Panc1 (cell line): ENCODE measurements around the gene DES. TPM values are rescaled to one million over a fixed set of nuclear protein-coding genes. Genes with fewer than 3 reads are reported as not detected.

Source experiments
- ATAC-seq: fragments of 200-7000 bp; cut with Tn5 transposase; 2 replicates; pipeline ENCODE4 v1.9.1; 2020; ENCODE audit warnings: mild to moderate bottlenecking, moderate library complexity
- BruUV-seq: library from RNA; stranded (reverse); fragments of 400-500 nt; replicated peaks from 2 replicates; lab custom pipeline; 2021; lab: Mats Ljungman, UMichigan
- CTCF ChIA-PET: fragments of 300-600 bp; sonication (Branson Sonifier 250); formaldehyde crosslinking; loops from one replicate; lab custom pipeline; 2022; ENCODE audit warnings: antibody characterized with exemption; lab: Charles Lee
- POLR2A ChIA-PET: fragments of 300-600 bp; sonication (Branson Sonifier 250); formaldehyde crosslinking; loops from one replicate; lab custom pipeline; 2022; ENCODE audit warnings: antibody characterized with exemption; lab: Charles Lee
- DNase-seq: peaks from one replicate; pipeline ENCODE4 v3.0.0-alpha.2; 2010; ENCODE audit warnings: low read depth, low spot score
- H3K27ac ChIP-seq: 2 replicates; pipeline ENCODE4 v1.5.1; 2011; ENCODE audit warnings: mild to moderate bottlenecking, low read length, inconsistent platforms
- H3K27me3 ChIP-seq: fragments of 200-500 bp; sonication (Bioruptor generic); 2 replicates; pipeline ENCODE4 v1.6.0; 2014; ENCODE audit warnings: low read length, inconsistent platforms; ENCODE audit not compliant: control insufficient read depth, insufficient read depth
- H3K36me3 ChIP-seq: fragments of 200-500 bp; sonication (Bioruptor generic); 2 replicates; pipeline ENCODE4 v1.5.1; 2014; ENCODE audit warnings: inconsistent platforms, mild to moderate bottlenecking, low read length, moderate library complexity; ENCODE audit not compliant: control insufficient read depth, insufficient read depth
- H3K4me1 ChIP-seq: 2 replicates; pipeline ENCODE4 v1.5.1; 2011; ENCODE audit warnings: inconsistent platforms, mild to moderate bottlenecking, low read length, moderate library complexity; ENCODE audit not compliant: control insufficient read depth, insufficient read depth
- H3K4me3 ChIP-seq, 2 experiments: 2 replicates each; pipeline ENCODE4 v1.5.1; 2011 to 2012; ENCODE audit warnings: low read depth in 2 of 2, low read length in 2 of 2, mild to moderate bottlenecking in 2 of 2, inconsistent platforms in 1 of 2, moderate library complexity in 1 of 2
- H3K9me3 ChIP-seq: fragments of 200-500 bp; sonication (Bioruptor generic); 2 replicates; pipeline ENCODE4 v1.5.1; 2014; ENCODE audit warnings: low read depth, mild to moderate bottlenecking, inconsistent platforms, low read length, moderate library complexity; ENCODE audit not compliant: control insufficient read depth, insufficient read depth
- POLR2AphosphoS5 ChIP-seq: IDR thresholded peaks from 2 replicates; pipeline ENCODE4 v1.6.1; 2012; ENCODE audit warnings: mild to moderate bottlenecking, low read depth, low read length, moderate library complexity
- SIN3A ChIP-seq: IDR thresholded peaks from 2 replicates; pipeline ENCODE4 v1.6.1; 2012; ENCODE audit warnings: low read depth, mild to moderate bottlenecking, low read length, moderate library complexity, borderline replicate concordance; ENCODE audit not compliant: insufficient read depth
- TCF7L2 ChIP-seq: IDR thresholded peaks from 2 replicates; pipeline ENCODE4 v1.6.1; 2011; ENCODE audit warnings: mild to moderate bottlenecking, low read depth, low read length, inconsistent platforms
- in situ Hi-C: cut with HindIII; loops from 2 replicates; pipeline ENCODE4 v1.10.0; 2016; ENCODE audit warnings: low sequenced_read_pairs, low pct_unique_long_range_greater_than_20kb
- intact Hi-C: fragments of 100-400 bp; cut with micrococcal nuclease; formaldehyde crosslinking; loops from one replicate; pipeline ENCODE4 v1.10.0; 2022; ENCODE audit not compliant: unreplicated experiment
- total RNA-seq: library from RNA; stranded (reverse); gene quantifications from one replicate; pipeline ENCODE4 v1.2.1, GENCODE V29; 2021; ENCODE audit not compliant: unreplicated experiment
- TF ChIP-seq, protein P1 (sequence below), 2 experiments: IDR thresholded peaks; 2 replicates each; pipeline ENCODE4 v1.6.1; 2011 to 2012; ENCODE audit warnings: low read depth in 2 of 2, control low read depth in 1 of 2, low read length in 1 of 2, mild to moderate bottlenecking in 1 of 2, moderate library complexity in 1 of 2; ENCODE audit not compliant: insufficient read depth in 1 of 2
- TF ChIP-seq, protein P2 (sequence below): fragments of 450-650 bp; IDR thresholded peaks from 2 replicates; pipeline ENCODE4 v1.5.1; 2017; ENCODE audit warnings: mild to moderate bottlenecking

The DES gene
- total RNA-seq, 1 experiment from 2014 or later, result 0.69 TPM

DNA sequence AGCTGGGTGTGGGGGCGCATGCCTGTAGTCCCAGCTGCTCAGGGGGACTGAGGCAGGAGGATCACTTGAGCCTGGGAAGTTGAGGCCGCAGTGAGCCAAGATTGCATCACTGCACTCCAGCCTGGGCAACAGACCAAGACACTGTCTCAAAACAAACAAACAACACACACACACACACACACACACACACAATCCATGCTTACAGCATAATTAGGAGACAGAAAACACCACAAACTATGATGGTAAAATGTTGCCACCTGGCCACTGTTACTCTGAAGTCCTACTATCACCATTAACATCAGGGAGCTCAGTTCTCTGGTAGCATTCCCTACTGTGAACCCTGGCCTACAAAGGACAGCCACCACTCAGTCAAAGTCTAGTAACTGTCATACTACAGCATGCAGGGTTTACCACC lies 48.7 kb upstream of the DES start:
- ATAC-seq, result peak; percentile 67
- Histone ChIP-seq H3K4me3 (no peak overlapping the region; a peak in 1 of 4 replicates), H3K27me3 (no peaks in the 10 kb centered on the region), H3K27ac (peak overlapping the region; percentile 88), H3K9me3 (no peaks in the 10 kb centered on the region), H3K36me3 (no peaks in the 10 kb centered on the region), H3K4me1 (peaks cover 18% of the 10 kb centered on the region)
- TF ChIP-seq POLR2AphosphoS5 (no peak), SIN3A (no peak), TCF7L2 (no peak)
- TF ChIP-seq, protein P1, sequence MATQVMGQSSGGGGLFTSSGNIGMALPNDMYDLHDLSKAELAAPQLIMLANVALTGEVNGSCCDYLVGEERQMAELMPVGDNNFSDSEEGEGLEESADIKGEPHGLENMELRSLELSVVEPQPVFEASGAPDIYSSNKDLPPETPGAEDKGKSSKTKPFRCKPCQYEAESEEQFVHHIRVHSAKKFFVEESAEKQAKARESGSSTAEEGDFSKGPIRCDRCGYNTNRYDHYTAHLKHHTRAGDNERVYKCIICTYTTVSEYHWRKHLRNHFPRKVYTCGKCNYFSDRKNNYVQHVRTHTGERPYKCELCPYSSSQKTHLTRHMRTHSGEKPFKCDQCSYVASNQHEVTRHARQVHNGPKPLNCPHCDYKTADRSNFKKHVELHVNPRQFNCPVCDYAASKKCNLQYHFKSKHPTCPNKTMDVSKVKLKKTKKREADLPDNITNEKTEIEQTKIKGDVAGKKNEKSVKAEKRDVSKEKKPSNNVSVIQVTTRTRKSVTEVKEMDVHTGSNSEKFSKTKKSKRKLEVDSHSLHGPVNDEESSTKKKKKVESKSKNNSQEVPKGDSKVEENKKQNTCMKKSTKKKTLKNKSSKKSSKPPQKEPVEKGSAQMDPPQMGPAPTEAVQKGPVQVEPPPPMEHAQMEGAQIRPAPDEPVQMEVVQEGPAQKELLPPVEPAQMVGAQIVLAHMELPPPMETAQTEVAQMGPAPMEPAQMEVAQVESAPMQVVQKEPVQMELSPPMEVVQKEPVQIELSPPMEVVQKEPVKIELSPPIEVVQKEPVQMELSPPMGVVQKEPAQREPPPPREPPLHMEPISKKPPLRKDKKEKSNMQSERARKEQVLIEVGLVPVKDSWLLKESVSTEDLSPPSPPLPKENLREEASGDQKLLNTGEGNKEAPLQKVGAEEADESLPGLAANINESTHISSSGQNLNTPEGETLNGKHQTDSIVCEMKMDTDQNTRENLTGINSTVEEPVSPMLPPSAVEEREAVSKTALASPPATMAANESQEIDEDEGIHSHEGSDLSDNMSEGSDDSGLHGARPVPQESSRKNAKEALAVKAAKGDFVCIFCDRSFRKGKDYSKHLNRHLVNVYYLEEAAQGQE (IDR thresholded peaks at IDR 0.05; ENCODE audit: insufficient read depth in 1 of 2, low read depth in 2 of 2, low read length in 1 of 2), result no peak
- TF ChIP-seq, protein P2, sequence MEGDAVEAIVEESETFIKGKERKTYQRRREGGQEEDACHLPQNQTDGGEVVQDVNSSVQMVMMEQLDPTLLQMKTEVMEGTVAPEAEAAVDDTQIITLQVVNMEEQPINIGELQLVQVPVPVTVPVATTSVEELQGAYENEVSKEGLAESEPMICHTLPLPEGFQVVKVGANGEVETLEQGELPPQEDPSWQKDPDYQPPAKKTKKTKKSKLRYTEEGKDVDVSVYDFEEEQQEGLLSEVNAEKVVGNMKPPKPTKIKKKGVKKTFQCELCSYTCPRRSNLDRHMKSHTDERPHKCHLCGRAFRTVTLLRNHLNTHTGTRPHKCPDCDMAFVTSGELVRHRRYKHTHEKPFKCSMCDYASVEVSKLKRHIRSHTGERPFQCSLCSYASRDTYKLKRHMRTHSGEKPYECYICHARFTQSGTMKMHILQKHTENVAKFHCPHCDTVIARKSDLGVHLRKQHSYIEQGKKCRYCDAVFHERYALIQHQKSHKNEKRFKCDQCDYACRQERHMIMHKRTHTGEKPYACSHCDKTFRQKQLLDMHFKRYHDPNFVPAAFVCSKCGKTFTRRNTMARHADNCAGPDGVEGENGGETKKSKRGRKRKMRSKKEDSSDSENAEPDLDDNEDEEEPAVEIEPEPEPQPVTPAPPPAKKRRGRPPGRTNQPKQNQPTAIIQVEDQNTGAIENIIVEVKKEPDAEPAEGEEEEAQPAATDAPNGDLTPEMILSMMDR, result no peak
- intact Hi-C loops, result no loop called here
- no TSS peak for BruUV-seq
- in situ Hi-C loops, result no loop called here
- POLR2A ChIA-PET, result no interaction called here
- DNase-seq, result no peak
- CTCF ChIA-PET, result interaction anchor here (0.6 kb wide), 2 partner anchors 92 to 161 kb away, joined by 3 to 4 read pairs; no protein-coding TSS in a partner anchor

DNA sequence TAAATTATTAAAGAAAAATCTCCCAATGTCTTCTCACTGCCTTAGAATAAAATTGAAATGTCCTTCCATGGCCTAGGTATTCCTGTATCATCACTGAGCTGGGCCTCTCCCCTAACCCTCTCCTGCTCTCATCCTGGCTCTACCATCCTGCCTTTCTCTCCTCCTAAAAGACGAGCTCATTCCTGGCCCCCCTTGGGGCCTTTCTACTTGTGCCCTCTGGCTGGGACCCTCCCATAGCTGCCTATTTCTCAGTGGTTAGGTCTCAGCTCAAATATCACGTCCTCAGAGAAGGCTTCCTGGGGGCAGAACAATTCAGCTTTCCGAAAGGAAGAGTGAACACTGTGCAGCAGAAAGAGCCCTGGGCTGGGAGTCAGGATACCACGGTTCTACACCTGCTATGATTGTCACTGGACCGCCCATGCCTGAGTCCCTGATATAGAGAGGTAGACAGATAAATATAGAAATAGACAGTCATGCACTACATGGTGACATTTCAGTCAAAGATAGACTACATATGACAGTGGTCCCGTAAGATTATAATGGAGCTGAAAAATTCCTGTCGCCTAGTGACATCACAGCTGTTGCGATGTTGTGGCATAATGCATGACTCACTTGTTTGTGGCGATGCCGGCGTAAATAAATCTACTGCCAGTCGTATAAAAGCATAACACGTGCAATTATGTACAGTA lies 39.9 kb upstream of the DES start:
- in situ Hi-C loops, result no loop called here
- Histone ChIP-seq H3K27me3 (no peaks in the 10 kb centered on the region), H3K4me1 (no peaks in the 10 kb centered on the region), H3K4me3 (no peak overlapping the region), H3K36me3 (no peaks in the 10 kb centered on the region; the same call in 1 of the 2 replicates), H3K27ac (no peak overlapping the region), H3K9me3 (no peaks in the 10 kb centered on the region)
- intact Hi-C loops, result no loop called here
- DNase-seq (no peak), ATAC-seq (no peak)
- ChIA-PET POLR2A (interaction anchor here (0.5 to 1.0 kb wide), 2 partner anchors 10 to 64 kb away, joined by 3 to 8 read pairs; no protein-coding TSS in a partner anchor), CTCF (interaction anchor here (0.5 kb wide), 1 partner anchor 167 kb away, joined by 7 read pairs; no protein-coding TSS in a partner anchor)
- no TSS peak for BruUV-seq
- TF ChIP-seq POLR2AphosphoS5, result peak; percentile 35; the same call in 1 of the 2 replicates
- TF ChIP-seq, protein P2, result no peak
